Muscle of leg (tissue), 11 donors: ENCODE measurements around the gene ATP6V1G1. TPM values are rescaled to one million over a fixed set of nuclear protein-coding genes. Genes with fewer than 3 reads are reported as not detected.
"Not testable (repeated sequence)": the region's sequence is repeated elsewhere in the genome, so short reads cannot be mapped to it uniquely, and the experiment has no call there.

Experiments used
- DNase-seq: peaks from one replicate; pipeline ENCODE4 v3.0.0; 2013
- H3K27ac ChIP-seq: one replicate; pipeline ENCODE4 v1.5.1; 2013; ENCODE audit warnings: mild to moderate bottlenecking, low read length, control low read depth
- H3K27me3 ChIP-seq: one replicate; pipeline ENCODE4 v1.6.1; 2013; ENCODE audit warnings: low read length; ENCODE audit not compliant: control insufficient read depth, insufficient read depth
- H3K36me3 ChIP-seq: one replicate; pipeline ENCODE4 v1.6.1; 2013; ENCODE audit warnings: low read length; ENCODE audit not compliant: control insufficient read depth, insufficient read depth
- H3K4me1 ChIP-seq: one replicate; pipeline ENCODE4 v1.6.1; 2013; ENCODE audit warnings: low read length; ENCODE audit not compliant: control insufficient read depth, insufficient read depth
- H3K4me3 ChIP-seq: one replicate; pipeline ENCODE4 v1.5.1; 2013; ENCODE audit warnings: low read length, control low read depth
- H3K9me3 ChIP-seq: replicated peaks from 2 replicates; pipeline ENCODE4 v1.6.1; 2013; ENCODE audit warnings: low read depth, low read length; ENCODE audit not compliant: control insufficient read depth
- WGBS: methylation state at CpG from one replicate; pipeline ENCODE4 v1.1.5; 2013; ENCODE audit warnings: missing lambda C conversion rate; ENCODE audit not compliant: insufficient coverage; 5-methylcytosine and 5-hydroxymethylcytosine counted together
- polyA plus RNA-seq, 8 donors: library from polyadenylated mRNA; unstranded; fragments of 120-200 nt; gene quantifications; one replicate each; pipeline versions ENCODE4 v1.2.1 to v1.2.3, GENCODE V29; 2013; ENCODE audit warnings: inconsistent platforms in 1 of 8, low replicate concordance in 1 of 8; ENCODE audit not compliant: insufficient read length in 8 of 8, insufficient read depth in 1 of 8
- total RNA-seq: library from RNA; stranded (reverse); fragments of 120-200 nt; gene quantifications from one replicate; pipeline ENCODE4 v1.2.4, GENCODE V29; 2013

The ATP6V1G1 gene
- total and polyA plus RNA-seq, 9 donors: 82.1 to 125 (median 96.8) TPM

- H3K4me1 ChIP-seq: peaks cover 17% of the 10 kb centered on the region
- H3K36me3 ChIP-seq: peaks cover 36% of the 10 kb centered on the region
- H3K9me3 ChIP-seq: no peaks in the 10 kb centered on the region
- H3K27ac ChIP-seq: no peak overlapping the region
- WGBS: no CpG with 5 or more reads among the region's 1 CpG
- no peak for DNase-seq
- H3K4me3 ChIP-seq: no peak overlapping the region
- H3K27me3 ChIP-seq: no peaks in the 10 kb centered on the region
Measured at GRCh38 chr9:114591849-114592248, 4.3 kb downstream of the ATP6V1G1 start.

- Histone ChIP-seq H3K27me3 (no peaks in the 10 kb centered on the region), H3K27ac (no peak overlapping the region), H3K36me3 (peaks cover 38% of the 10 kb centered on the region), H3K4me1 (peaks cover 12% of the 10 kb centered on the region), H3K9me3 (no peaks in the 10 kb centered on the region), H3K4me3 (no peak overlapping the region)
- WGBS: 60% methylated on average over 1 of the region's 6 CpGs
- DNase-seq: peak; percentile 38
Measured at GRCh38 chr9:114592356-114592755, 4.8 kb downstream of the ATP6V1G1 start.

GRCh38 chr9:114594136-114594535 is 6.6 kb downstream of the ATP6V1G1 start:
- 100% methylated on average over 11 of the region's 17 CpGs for WGBS
- H3K4me3 ChIP-seq: no peak overlapping the region
- no peaks in the 10 kb centered on the region for H3K27me3 ChIP-seq
- peaks cover 51% of the 10 kb centered on the region for H3K36me3 ChIP-seq
- peaks cover 5% of the 10 kb centered on the region for H3K4me1 ChIP-seq
- H3K9me3 ChIP-seq: no peaks in the 10 kb centered on the region
- no peak overlapping the region for H3K27ac ChIP-seq
- DNase-seq: no peak

- not testable (repeated sequence) for H3K27me3 ChIP-seq, H3K4me3 ChIP-seq, DNase-seq, H3K27ac ChIP-seq, H3K4me1 ChIP-seq
- WGBS: 91% methylated on average over 8 of the region's 9 CpGs
- peaks cover 36% of the 10 kb centered on the region for H3K36me3 ChIP-seq
- peaks cover 10% of the 10 kb centered on the region for H3K9me3 ChIP-seq
Measured at GRCh38 chr9:114600502-114601248, 13.1 kb downstream of the ATP6V1G1 start.

GRCh38 chr9:114601787-114602186 is 14.2 kb downstream of the ATP6V1G1 start:
- H3K9me3 ChIP-seq: peaks cover 10% of the 10 kb centered on the region
- H3K4me1 ChIP-seq, H3K27ac ChIP-seq, H3K4me3 ChIP-seq, DNase-seq, H3K27me3 ChIP-seq: not testable (repeated sequence)
- no CpG with 5 or more reads among the region's 2 CpGs for WGBS
- peaks cover 32% of the 10 kb centered on the region for H3K36me3 ChIP-seq

GRCh38 chr9:114602620-114603019 is 15.1 kb downstream of the ATP6V1G1 start:
- DNase-seq: no peak
- Histone ChIP-seq H3K4me1 (no peaks in the 10 kb centered on the region), H3K36me3 (peaks cover 27% of the 10 kb centered on the region), H3K9me3 (peaks cover 10% of the 10 kb centered on the region), H3K27ac (no peak overlapping the region), H3K27me3 (no peaks in the 10 kb centered on the region), H3K4me3 (no peak overlapping the region)
- 87% methylated on average over 5 of the region's 5 CpGs for WGBS

GRCh38 chr9:114603248-114603647 is 15.7 kb downstream of the ATP6V1G1 start:
- WGBS: 92% methylated on average over 2 of the region's 4 CpGs
- no peak for DNase-seq
- Histone ChIP-seq H3K27ac (no peak overlapping the region), H3K4me1 (no peaks in the 10 kb centered on the region), H3K9me3 (peaks cover 10% of the 10 kb centered on the region), H3K36me3 (peaks cover 24% of the 10 kb centered on the region), H3K27me3 (no peaks in the 10 kb centered on the region), H3K4me3 (no peak overlapping the region)

GRCh38 chr9:114604989-114605388 is 17.4 kb downstream of the ATP6V1G1 start:
- Histone ChIP-seq H3K27me3 (no peaks in the 10 kb centered on the region), H3K9me3 (peaks cover 10% of the 10 kb centered on the region), H3K27ac (no peak overlapping the region), H3K4me3 (no peak overlapping the region), H3K36me3 (peaks cover 9% of the 10 kb centered on the region), H3K4me1 (no peaks in the 10 kb centered on the region)
- WGBS: 75% methylated on average over 1 of the region's 3 CpGs
- no peak for DNase-seq

GRCh38 chr9:114606068-114606467 is 18.5 kb downstream of the ATP6V1G1 start:
- Histone ChIP-seq H3K4me3 (no peak overlapping the region), H3K27me3 (no peaks in the 10 kb centered on the region), H3K9me3 (peaks cover 7% of the 10 kb centered on the region), H3K36me3 (no peaks in the 10 kb centered on the region), H3K27ac (no peak overlapping the region), H3K4me1 (peaks cover 2% of the 10 kb centered on the region)
- no peak for DNase-seq
- WGBS: 38% methylated on average over 3 of the region's 7 CpGs

- no peaks in the 10 kb centered on the region for H3K36me3 ChIP-seq
- no peak overlapping the region for H3K27ac ChIP-seq
- no peak overlapping the region for H3K4me3 ChIP-seq
- DNase-seq: peak; percentile 25
- peaks cover 3% of the 10 kb centered on the region for H3K4me1 ChIP-seq
- H3K9me3 ChIP-seq: peaks cover 6% of the 10 kb centered on the region
- H3K27me3 ChIP-seq: no peaks in the 10 kb centered on the region
Measured at GRCh38 chr9:114606597-114607207, 19.1 kb downstream of the ATP6V1G1 start.
